GM21825 (cell line): ENCODE data around the gene UBXN7.
"Not testable (repeated sequence)": the region's sequence is repeated elsewhere in the genome, so short reads cannot be mapped to it uniquely, and the experiment has no call there.

ENCODE experiments used
- ATAC-seq: cut with Tn5 transposase; IDR thresholded peaks from one replicate; pipeline ENCODE4 v1.9.1; 2021; ENCODE audit warnings: mild to moderate bottlenecking, moderate library complexity; ENCODE audit not compliant: unreplicated experiment

The UBXN7 gene

DNA sequence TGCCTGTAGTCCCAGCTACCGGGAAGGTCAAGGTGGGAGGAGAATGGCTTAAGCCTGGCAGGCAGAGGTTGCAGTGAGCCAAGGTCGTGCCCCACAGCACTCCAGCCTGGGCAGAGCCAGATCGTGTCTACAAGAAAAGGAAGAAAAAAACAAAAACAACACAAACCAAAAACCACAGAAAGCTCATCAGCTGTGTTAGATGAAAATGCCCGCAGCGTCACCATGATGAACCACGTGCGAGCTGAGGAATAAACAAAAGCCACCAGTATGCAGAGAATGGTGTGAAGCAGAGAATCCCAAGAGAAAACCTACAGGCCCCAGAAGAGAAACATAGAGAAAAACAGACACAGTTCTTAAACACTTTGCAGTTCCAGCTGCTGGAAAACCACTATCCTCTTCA lies 74.3 kb downstream of the UBXN7 start:
- no peak for ATAC-seq

DNA sequence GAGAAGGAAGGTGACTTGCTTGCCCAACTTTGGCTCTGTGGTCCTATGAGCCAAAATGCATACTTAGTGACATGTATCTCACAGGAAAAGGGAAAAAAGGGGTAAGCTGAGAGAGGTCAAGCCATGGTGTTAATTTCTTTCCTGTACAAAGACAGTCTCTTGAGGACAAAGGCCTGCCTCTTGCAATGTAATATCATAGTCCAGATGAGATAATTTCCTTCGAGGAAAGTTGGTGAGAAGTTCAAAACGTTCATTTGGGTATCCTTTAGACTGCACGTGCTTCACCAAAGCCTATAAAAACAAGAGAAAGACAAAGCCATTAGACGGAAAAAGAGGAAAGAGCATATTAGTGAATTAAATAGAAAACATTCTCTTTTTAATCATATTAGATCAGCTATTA lies 75.7 kb downstream of the UBXN7 start:
- ATAC-seq: no peak

DNA sequence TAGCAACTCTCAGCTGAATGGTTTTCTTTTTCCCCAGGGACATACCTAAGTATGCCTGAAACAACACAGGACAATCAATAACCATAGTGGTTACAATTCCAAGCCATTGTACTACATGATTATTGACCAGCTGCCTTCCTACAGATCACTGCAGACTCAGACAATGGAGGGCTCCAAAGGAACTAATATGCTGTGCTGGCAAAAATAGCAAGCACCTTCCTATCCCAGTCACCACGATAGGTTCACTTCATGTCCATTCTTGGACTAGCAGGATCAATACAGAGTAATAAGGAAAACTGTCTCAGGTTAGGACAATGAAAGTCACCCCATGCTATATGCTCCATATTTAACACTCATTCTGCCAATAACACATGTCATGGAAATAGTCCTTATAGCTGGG lies 76.6 kb downstream of the UBXN7 start:
- ATAC-seq: no peak

DNA sequence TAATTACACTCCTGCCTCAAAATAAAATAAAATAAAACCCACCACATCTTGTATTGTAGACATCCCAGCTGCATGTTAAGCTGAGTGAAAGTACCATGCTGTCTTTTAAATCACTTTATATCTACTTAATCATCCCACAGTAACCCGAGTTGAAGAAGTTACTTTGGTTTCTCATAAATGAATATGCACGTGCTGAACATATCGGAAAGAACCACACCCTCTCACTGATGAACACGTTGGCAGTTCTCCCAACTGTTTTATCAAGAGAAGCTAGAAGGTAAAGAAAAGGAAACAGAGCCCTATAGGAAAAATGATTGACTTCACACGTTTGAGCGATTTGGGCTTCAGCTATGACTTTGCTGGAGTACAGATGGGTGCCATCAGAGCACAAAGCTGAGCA lies 78.1 kb downstream of the UBXN7 start:
- no peak for ATAC-seq

DNA sequence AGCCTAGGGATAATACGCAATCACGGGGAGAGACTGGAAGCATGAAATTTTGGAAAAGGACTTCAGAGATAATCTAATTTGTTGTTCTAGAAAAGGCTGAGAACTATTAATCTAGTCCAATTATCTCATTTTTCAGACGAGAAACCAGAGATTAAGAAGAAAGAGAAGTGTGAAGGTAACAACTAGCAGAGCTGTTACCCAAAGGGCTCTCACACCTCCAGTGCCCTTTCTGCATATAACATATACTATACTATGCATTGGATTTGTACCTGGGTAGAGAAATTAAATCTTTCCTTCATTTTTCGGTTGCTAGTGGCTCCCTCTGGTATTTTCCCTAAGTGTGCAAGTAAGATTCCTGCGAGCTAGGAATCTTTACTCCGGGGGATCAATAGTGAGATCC lies 80.7 kb downstream of the UBXN7 start:
- no peak for ATAC-seq

DNA sequence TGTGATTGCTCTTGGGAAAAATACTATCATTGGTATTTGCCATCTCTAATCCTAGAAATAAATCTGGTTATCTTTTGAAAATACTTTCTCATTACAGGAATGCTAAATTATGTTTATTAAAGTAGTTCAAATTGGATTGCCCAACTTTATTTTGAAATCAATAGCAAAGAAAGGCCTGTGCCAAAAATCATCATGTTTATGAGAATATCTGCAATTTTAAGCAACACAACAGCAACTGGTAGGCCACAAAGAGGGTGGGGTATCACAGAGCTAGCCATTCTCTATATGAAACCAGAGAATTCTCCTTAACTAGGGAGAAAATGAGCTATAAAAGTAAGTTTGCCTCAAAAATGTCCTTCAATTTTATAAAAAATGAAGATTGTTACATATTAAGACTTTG lies 82.2 kb downstream of the UBXN7 start:
- no peak for ATAC-seq

DNA sequence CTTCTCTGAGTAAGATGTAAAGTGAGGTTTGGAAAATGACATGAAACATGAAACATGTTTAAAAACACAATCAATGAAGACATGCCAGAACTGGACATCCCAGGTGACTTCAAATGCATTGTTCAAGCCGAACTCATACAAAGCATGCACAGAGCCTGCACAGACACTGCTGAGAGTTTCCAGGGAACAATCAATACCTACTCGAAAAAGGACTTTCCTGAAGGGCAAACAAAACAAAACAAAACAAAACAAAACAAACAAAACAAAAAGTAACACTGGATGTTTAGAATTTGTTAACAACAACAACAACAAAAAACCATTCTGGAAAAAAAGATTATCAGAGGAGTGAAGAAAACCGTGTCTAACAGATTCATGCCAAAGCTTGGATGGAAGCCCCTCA lies 83.5 kb downstream of the UBXN7 start:
- no peak for ATAC-seq

DNA sequence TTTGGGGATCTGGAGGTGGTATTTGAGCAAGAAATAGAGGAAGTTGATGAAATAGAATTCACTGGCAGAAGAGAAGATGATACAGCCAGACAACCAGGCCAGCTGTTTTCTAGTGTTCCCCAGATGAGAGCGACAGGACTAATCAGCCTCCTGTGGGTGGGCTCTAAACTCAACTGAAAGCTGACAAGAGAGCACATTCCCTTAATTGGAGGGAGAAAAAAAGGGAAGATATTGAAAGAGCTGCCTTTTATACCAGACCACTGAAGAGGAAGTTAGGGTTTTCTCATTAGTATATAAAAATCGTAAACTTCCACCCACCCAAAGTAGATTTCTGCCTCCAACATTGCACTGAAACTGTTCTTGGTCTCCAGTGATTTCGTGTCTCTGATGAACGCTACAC lies 87.6 kb downstream of the UBXN7 start:
- ATAC-seq: no peak

DNA sequence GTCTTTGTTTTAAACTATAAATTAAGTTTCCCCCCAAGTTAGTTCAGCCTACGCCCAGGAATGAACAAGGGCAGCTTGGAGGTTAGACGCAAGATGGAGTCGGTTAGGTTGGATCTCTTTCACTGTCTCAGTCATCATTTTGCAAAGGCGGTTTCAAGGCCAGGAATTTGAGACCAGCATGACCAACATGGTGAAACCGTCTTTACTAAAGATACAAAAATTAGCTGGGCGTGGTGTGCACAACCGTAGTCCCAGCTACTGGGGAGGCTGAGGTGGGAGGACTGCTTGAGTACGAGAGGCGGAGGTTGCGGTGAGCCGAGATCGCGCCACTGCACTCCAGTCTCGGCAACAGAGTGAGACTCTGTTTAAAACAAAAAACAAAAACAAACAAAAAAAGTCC lies 88.3 kb downstream of the UBXN7 start:
- not testable (repeated sequence) for ATAC-seq

DNA sequence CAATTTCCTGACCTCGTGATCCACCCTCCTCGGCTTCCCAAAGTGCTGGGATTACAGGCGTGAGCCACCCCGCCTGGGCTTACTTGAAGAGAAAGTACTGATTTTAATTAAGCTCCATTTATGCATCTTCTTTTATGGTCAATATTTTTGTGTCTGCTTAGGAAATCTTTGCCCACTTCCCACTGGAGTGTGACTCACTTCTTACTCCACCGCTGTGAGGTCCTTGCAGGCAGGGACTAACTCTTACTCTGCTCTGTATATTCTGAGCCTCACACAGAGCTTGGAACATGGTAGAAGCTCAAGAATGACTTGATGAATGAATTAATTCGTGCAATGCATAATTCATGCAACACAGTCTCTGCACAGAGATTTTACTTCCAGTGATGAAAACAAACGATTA lies 91.1 kb downstream of the UBXN7 start:
- ATAC-seq: no peak

DNA sequence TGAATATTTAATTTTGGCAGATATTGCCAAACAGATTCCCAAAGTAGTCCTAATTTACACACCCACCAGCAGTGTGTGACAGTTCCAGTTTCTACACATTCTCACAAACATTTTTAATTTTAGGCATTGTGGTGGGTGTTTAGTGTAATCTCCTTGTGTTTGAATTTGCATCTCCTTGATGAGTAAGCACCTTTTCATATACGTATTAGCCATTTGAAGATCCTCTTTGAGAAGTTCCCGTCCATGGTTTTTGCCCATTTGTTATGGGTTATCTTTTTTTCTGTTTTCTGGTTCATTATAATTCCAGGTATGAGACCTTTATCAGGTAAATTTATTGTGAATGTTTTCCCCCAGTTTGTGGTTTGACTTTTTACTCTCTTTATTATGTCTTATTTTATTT lies 91.8 kb downstream of the UBXN7 start:
- ATAC-seq: no peak

DNA sequence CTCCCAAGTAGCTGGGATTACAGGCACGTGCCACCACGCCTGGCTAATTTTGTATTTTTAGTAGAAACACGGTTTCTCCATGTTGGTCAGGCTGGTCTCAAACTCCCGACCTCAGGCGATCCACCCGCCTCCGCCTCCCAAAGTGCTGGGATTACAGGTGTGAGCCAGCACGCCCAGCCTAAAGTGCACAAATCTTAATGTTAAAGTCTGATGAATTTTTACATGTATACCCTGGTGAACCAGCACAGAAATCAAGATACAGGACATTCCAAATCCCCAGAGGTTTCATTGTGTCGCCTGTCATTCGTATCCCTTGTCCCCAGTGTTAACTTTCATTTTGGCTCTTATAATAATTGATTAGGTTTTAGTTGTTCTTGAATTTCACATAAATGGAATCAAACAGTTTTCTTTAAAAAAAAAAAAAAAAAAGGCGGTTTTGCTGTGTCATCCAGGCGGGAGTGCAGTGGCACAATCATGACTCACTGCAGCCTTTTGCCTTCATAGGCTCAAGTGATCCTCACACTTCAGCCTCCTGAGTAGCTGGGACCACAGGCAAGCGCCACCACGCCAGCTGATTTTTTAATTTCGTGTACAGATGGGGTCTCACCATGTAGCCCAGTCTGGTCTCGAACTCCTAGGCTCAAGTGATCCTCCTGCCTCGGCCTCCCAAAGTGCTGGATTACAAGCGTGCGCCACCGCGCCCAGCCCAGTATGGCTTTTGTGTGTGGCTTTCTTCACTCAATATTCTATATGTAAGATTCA lies 92.6 kb downstream of the UBXN7 start:
- ATAC-seq: no peak

DNA sequence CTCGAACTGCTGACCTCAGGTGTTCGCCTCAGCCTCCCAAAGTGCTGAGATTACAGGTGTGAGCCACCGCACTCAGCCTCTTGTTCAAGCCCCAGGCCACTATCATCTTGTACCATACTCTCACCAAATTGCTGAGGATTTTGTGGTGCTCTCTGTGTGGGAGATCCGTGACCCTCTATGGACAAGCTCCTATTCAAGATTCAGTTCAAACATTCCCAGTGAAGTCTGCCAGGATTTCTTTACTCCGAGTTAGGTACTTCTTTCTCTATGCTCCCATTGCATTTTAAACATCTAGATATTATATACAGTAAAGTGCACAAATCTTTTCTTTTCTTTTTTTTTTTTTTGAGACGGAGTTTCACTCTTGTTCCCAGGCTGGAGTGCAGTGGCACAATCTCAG lies 93.2 kb downstream of the UBXN7 start:
- ATAC-seq: no peak

DNA sequence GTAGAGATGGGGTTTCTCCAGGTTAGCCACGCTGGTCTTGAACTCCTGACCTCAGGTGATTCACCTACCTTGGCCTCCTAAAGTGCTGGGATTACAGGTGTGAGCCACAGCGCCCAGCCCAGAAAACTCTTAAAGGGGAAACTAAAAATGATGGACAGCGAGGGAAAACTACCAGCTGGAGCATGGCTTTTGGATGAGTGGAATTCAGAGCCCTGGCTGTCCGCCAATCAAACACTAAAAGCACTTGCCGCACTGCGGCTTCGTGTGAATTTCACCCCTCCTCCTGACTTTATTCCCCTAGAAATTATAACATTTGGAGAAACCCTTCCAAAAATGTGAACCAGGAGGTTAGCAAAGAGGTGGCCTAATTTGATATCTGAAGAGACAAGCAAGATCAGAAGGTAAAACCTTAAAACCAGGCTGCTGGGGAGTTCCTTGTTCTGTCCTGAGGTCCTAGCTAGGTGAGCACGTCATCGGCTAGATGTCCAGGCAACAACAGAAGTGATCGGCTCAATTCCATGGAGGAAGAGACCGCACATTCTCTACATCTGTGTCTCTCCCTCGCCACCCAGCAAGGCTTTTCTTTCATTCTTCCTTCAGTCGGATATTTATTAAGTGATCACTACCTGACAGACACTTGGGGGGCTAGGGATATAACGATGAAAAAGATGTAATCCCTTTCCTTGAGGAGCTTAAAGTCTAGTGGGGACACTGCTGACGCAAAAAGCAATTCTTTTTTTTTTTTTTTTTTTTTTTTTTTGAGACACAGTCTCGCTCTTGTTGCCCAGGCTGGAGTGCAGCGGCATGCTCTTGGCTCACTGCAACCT lies 95.7 kb downstream of the UBXN7 start:
- ATAC-seq: no peak

DNA sequence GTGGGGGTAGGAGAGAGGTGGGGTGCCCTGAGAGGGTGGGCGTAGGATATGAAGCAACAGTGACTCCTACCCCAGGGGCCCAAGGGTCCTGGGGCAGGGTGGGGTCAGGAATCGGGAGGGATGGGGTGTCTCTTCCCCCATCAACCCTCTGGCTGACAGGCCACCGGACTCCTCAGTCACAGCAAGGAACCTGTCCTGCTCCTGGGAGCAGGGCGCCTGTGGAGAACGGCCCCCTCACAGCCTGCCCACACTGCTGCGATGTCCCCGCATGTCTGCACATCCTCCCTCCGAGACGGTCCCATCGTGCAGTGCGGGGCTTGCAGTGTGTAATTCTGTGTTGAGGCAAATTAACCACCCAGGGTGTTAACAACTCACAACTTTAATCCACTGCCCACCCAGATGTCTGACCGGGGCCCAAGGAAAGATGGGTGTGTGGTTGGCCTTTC lies 96.7 kb downstream of the UBXN7 start:
- no peak for ATAC-seq

DNA sequence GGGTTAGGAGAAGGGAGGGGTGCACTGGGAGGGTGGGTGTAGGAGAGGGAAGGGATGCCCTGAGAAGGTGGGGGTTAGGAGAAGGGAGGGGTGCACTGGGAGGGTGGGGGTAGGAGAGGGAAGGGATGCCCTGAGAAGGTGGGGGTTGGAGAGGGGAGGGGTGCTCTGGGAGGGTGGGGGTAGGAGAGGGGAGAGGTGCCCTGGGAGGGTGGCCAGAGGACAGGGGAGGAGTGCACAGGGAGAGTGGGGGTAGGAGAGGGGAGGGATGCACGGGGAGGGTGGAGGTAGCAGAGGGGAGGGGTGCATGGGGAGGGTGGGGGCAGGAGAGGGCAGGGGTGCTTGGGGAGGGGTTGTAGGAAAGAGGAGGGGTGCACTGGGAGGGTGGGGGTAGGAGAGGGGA lies 97.2 kb downstream of the UBXN7 start:
- ATAC-seq: no peak

DNA sequence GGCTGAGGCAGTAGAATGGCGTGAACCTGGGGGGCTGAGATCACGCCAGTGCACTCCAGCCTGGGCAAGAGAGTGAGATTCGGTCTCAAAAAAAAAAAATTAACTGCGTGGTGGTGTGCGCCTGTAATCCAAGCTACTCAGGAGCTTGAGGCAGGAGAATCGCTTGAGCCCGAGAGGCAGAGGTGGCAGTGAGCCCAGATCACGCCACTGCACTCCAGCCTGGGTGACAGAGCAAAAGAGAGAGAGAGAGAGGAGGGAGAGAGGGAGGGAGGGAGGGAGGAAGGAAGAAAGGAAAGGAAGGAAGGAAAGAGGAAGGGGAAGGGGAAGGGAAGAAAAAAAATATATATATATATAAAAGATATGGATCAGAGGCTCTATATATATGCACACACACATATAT lies 100.1 kb downstream of the UBXN7 start:
- no peak for ATAC-seq

DNA sequence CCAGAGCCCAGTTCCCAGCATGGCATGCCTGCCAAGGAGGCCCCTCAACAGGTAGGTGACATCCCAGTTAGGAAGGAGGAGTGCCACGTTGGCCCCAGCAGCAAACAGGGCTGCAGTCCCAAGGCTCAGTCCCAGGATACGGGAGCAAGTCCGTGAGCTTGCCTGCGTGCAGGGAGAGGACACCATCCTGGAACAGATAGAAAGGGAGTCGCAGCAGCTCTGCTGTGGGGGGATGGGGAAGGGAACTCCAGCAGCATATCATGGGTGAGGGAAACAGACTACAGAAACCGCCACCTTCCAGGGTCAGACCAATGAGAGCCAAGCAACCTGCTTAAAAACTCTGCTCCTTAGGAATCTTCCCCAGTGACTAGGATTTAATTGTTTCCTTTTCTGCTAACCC lies 104.8 kb downstream of the UBXN7 start:
- no peak for ATAC-seq

DNA sequence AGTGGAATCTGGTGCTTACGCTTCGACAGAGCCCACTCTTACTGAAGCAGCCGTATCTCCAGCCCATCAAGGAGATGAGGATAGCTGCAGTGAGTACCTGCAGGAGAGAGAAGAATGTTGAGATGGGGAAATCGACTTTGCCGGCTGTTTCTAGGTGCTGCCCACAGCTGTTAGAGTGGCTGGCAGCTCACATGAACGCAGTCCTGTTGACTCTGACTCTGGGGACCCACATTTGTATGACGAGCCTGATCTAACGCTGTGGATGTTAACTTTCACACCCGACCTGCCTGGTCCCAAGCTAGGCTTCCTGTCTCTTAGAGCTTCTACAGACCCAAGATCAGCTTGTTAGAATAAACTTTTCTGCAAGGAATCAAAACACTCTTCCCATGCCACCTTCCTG lies 105.3 kb downstream of the UBXN7 start:
- ATAC-seq: no peak

DNA sequence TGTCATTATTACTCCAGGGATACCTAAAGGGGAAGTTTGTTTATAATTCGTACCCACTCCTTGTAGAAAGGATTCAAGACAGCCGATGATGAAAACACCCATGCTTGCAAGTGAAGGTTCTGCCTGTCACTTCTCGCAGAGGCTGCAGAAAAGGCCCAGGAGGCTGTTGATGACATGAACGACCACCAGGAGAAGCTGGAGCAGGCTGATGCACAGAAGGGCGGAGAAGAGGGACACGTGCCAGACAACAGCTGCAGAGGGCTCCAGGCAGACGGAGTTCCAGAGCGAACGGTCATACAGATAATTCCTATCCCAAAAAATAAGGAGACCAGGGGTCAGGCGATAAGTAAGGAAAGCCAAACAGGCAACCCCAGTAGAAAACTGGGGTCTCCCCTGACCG lies 108.5 kb downstream of the UBXN7 start:
- no peak for ATAC-seq

DNA sequence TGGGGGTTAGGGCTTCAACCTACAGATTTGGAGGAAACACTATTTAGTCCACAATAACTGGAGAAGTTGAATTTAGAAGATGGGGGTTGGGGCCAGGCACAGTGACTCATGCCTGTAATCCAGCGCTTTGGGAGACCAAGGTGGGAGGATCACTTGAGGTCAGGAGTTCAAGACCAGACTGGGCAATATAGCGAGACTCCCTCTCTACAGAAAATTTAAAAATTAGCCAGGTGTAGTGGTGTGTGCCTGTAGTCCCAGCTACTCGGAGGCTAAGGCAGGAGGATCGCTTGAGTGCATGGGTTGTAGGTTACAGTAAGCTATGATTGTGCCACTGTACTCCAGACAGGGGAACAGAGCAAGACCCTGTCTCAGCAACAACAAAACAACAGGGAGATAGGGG lies 109.2 kb downstream of the UBXN7 start:
- no peak for ATAC-seq

DNA sequence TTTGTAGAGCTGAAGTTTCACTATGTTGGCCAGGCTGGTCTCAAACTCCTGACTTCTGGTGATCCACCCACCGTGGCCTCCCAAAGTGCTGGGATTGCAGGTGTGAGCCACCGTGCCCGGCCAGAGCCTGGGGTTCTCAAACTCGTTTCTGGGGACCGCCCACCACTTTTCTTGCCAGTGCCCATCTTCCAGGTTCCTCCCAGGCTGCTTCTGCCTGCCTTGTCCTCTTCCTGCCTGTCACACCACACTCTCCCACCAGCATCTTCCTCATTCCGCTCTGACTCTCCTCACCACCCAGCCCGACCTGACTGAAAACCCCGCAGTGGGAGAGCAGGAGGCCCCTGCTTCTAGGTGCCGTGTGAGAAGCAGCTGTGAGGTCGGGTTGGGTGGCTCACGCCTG lies 111.1 kb downstream of the UBXN7 start:
- no peak for ATAC-seq
